Stimulated activated CD4-positive, alpha-beta T cell treated with anti-CD3 and anti-CD28 coated beads, Interleukin-2, amount 100 ng/mL, for 48 hours (primary cell): Measurements from ENCODE around the gene MCC.

Source experiments
- DNase-seq, 2 donors: peaks; one replicate each; pipeline ENCODE4 v3.0.0-alpha.2; 2020

MCC gene

GRCh38 chr5:113302120-113302519 is 186.1 kb downstream of the MCC start:
- no peak for DNase-seq

DNA sequence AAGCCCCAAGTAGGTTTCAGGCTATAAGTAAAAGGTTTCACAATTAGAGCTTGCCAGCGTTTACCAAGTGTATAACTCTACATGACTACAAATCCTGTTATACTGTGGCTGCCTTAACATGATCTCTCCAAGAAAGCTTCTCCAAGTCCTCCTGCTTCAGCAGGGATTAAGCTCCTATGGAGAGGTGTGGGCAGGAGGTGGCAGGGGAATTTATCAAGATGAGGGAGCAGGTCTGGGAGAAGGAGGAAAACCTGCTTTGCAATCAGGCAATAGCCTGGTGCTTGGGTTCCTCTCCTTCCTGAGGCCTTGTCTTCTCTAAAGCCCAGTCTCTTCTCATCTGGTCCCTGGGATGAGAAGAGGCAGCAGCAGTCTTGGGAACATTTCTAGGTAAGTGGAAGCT is 188.7 kb downstream of the MCC start:
- DNase-seq = no peak

DNA sequence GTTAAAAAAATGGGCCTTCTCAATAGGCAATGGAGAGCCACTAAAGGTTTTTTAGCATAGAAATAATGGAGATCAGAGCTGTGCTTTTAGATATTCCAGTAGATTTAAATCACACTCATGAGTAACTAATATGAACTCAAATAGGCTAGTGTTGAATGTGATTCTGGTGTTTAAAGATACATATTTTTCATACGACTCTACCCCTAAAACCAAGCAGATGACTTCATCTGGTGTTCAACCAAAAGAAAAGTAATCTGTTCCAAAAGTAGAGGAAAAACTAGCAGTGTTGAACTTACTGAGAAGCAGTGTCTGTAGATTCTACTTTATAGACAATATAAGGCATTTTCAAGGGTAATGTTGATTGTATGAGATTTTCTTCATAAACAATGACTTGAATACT is 191.6 kb downstream of the MCC start:
- DNase-seq = no peak

- DNase-seq = no peak
These were observed 193.1 kb downstream of the MCC start for GRCh38 chr5:113295111-113295539.

DNA sequence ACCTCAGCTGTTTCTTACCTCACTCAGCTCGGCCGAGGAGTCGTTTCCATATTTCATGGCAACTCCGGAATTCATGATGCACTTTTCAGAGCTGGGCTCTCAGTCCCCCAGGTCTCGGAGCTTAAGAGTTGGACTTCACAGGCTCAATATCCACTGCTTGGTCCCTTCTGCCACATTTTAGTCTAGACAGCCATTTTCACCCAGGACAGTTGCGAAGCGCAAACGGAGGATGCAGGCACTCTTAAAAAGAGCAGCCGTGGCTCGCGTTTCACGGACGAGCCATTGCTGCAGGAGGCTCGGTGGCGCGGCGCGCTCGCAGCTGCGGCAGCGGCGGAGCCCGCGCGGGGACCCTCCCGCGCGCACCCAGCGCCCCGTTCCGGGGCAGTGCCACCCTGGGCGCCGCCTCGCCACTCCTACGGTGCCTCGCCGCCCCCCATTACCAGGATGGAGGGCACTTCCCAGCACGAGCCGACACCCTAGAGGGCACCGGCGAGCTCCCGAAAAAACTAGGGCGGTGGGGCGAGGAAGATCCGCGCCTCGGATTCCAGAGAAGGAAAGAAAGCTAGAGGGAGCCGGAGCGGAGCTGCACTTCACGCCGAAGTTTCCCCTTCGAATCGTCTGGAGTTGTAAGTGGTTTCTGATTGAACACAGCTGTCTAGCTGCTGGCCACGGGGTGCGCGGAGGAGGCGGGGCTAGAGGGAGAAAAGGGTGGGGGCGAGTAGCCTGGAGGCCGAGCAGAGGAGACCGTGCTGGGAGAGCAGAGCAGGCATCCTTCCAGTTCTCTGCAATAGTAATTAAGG is 193.7 kb downstream of the MCC start:
- DNase-seq = peak; percentile 60 to 62

- DNase-seq = no peak
These were observed 194.3 kb downstream of the MCC start for GRCh38 chr5:113293975-113294310.

DNA sequence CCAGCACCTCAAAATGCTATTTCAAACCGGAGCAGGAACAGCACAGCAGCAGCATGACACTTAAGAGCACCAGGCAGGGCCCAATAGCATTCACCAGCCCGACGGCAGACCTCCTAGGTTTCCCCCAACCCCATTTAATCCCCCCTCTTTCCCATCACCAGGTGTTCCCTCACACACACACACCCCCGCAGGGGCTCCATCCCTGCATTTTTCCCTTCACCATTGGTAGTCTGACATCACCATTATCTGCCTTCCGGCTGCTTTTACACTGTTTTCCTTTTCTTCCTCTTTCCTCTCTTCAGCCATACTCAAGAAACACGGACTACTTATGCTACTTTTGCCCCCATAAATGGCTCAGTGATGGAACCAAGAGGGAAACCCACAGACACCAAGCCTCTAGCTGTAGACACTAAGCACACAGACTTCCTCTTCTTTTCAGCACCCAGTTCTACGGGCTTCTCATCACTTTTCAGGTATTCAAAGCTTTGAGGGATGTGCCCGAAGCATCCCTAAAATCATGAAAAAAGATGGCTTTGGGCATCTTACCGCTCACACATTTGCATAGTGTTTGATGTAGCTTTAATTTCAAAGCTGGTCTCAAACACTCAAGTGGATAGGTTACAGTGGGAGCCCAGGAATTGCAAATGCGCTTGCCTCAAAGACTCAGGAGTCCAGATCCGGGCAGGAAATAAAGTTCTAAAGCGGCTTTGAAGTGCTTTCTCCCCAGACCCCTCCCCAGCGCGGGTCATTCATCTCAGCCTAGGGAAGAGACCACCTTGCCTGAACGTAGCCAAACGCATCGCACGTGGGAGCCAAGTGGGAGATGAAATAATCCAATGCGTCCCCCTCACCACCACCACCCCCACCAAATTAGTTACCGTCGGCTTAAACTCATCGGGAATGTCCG is 194.9 kb downstream of the MCC start:
- no peak for DNase-seq

GRCh38 chr5:113292462-113292861 is 195.8 kb downstream of the MCC start:
- DNase-seq = no peak

DNA sequence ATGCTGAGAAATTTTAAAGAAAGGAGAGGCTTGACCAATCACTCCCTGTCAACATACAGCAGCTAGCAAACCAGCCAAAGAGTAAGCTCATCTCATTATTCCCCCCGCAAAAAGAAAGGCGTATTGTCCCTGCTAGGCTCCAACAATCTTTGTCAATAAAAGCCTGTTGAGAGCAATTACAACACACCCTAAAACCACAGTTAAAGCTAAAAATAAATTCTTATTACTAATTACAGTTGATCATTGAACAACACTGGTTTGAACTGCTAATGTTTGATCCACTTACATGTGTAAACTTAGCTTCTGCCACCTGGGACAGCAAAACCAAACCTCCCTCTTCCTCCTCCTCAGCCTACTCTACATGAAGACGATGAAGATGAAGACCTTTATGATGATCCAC is 204.7 kb downstream of the MCC start:
- no peak for DNase-seq

GRCh38 chr5:113282472-113282871 is 205.8 kb downstream of the MCC start:
- DNase-seq = no peak

- no peak for DNase-seq
These were observed 207.1 kb downstream of the MCC start for GRCh38 chr5:113281194-113281593.

DNA sequence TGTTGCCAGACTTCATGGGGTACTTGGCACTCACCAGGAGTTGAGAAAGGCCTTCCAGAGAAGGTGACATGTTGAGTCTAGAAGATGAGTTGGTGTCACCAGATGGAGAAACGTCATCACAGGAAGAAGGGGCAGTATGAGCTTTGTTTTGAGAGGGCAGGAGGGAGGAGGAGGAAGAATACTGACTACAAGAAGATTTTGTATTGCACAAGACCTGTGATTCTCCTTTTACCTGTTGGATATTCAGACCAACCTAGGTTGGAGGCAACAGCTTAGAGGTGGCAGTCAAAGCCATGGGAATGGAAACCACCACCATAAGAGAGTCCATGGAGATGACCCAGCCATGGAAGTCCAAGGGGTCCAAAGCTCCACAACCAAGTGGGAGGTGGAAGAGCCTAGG is 207.7 kb downstream of the MCC start:
- DNase-seq = no peak

- DNase-seq = no peak
These were observed 209.3 kb downstream of the MCC start for GRCh38 chr5:113278976-113279375.

GRCh38 chr5:113276493-113276892 is 211.8 kb downstream of the MCC start:
- DNase-seq = no peak

- DNase-seq = no peak
These were observed 212.3 kb downstream of the MCC start for GRCh38 chr5:113276001-113276400.

- no peak for DNase-seq
These were observed 213.3 kb downstream of the MCC start for GRCh38 chr5:113274836-113275414.

DNA sequence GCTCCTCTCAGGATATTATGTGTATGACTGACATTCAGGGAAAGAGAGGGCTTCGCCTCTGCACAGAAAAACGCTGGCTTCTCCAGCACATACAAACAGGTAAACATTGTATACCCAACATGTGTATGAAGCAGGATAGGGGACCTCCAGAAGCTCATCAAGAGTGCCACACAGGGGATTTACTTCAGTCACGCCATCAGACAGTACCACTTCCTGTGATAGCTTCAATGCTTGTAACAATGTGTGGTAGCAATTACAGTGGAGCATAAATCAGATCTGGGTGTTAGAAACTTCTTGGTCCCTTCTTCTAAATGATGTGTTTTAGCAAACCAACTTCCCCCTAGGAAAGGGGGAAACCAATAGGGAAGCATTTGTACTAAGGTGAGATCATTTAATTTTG is 214.3 kb downstream of the MCC start:
- no peak for DNase-seq

DNA sequence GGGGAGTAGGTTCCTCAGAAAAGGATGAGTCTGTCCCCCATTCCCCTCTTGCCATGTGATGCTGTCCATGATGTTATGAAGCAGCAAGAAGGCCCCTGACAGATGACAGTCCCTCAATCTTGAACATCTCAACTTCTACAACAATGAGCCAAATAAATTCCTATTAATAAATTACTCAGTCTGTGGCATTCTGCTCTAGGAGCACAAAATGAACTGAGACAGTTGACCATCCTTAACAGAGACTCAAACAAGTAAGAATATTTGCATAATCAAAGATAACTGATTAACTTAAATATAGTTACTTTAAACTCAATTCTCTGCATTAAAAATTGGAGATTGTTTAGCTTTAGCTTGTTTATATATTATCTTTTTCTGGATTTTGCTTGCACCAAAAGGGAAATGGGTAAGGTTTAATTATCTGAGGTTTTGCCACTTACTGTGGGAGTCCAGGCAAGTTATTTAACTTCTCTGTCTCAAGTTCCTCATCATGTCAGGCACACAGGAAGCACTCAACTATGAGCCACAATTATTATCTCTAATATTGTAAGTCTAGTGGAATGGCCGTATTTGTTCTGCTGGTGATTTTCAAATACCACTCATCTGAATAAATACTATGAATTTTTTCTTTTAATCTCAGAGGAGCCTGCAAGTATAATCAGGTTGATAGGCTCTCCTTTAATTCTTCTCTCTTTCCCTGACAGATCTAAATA is 216.4 kb downstream of the MCC start:
- no peak for DNase-seq

DNA sequence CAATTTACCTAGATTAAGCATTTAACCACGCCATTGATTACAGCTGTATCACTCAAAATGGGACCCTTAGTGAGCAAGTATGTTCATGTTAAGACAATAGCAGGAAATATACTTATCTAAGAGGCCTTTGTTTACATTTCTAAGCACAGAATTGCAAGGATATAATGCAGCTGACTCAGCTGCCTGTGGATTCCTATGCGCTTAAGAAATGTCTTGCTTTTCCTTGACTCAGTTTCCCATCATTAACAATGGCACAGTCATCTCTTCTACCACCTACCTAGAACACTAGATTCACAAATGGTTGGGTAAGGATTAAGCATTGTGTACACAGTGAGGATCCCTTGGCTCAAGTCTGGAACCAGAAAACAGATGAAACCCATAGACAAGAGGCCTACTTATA is 217.2 kb downstream of the MCC start:
- DNase-seq = no peak

DNA sequence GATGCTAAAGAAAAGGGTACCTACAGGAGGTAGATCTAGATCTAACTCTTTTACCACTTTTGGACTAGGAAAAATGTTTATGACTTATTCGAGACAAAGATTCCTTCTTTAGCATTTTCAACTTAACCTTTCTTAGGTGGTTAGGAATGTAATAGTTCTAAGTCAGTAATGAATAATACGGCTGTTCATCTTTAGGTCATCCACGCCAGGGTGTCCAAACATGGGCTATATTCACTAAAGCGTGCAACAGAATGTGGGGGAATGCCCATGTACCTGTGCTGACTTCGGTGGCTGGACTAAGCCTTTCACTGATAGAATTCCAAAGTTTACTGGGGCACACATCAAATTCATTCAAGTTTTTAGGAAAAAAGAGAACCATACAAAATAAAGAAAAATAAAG is 218.2 kb downstream of the MCC start:
- no peak for DNase-seq

GRCh38 chr5:113269023-113269997 is 218.9 kb downstream of the MCC start:
- DNase-seq = no peak

DNA sequence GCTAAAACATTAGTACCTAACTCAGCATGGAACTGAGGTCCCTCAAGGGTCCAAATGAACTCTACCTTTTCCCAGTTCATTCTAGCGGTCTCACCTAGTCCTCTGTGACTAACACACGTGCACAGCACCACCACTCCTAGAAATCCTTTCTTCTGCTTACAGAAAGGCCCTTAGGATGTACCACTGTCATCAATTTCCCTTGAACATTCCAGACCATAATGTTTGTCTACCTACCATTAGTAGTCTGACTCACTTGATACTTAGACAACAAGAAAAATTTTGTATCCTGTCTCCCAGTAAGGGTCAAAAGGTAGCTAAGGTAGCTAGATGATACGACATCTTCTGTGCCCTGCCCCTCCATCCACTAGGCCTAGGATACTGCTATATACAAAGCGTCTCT is 220.0 kb downstream of the MCC start:
- DNase-seq = no peak
